Kidney epithelial cell (primary cell): ENCODE measurements around the gene CASP14. TPM values are rescaled to one million over a fixed set of nuclear protein-coding genes. Genes with fewer than 3 reads are reported as not detected.
"Not testable (repeated sequence)": the region's sequence is repeated elsewhere in the genome, so short reads cannot be mapped to it uniquely, and the experiment has no call there.

Experiments used
- DNase-seq: peaks from one replicate; pipeline ENCODE4 v3.0.0-alpha.2; 2010; ENCODE audit warnings: low read depth
- H3K27me3 ChIP-seq: 2 replicates; pipeline ENCODE4 v1.6.0; 2011; ENCODE audit warnings: low read length; ENCODE audit not compliant: control insufficient read depth, insufficient read depth
- H3K36me3 ChIP-seq: 2 replicates; pipeline ENCODE4 v1.5.1; 2011; ENCODE audit warnings: low read length; ENCODE audit not compliant: control insufficient read depth, insufficient read depth
- H3K4me3 ChIP-seq: 2 replicates; pipeline ENCODE4 v1.5.1; 2011; ENCODE audit warnings: low read depth, mild to moderate bottlenecking, control low read depth, low read length
- total RNA-seq: library from RNA; depleted of rRNA; stranded (reverse); fragments of >200 nt; gene quantifications from 2 replicates; pipeline ENCODE4 v1.2.3, GENCODE V29; 2015
- TF ChIP-seq, protein P1 (sequence below): IDR thresholded peaks from 2 replicates; pipeline ENCODE4 v1.5.1; 2011; ENCODE audit warnings: mild to moderate bottlenecking, moderate library complexity, low read length, control low read depth, inconsistent platforms; ENCODE audit not compliant: insufficient read depth, poor library complexity, severe bottlenecking

Gene CASP14
- total RNA-seq, 1 donor from 2014 or later = not detected

DNA sequence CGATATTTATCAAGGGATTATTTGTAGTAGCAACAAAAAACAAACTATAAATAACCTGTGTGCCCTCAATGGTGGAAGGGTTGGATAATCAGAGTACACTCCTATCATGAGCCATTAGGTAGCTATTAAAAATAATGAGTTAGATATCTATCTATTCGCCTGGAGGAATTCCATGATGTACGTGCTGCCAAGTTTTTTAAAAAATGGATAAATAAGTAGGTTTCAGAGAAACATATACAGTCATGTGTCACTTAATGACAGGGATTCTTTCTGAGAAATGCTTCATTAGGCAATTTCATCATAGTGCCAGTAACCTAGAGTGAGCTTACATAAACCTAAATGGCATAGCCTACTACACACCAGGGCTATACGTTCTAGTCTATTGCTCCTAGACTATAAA lies 26.5 kb downstream of the CASP14 start:
- no peak for DNase-seq
- TF ChIP-seq, protein P1, sequence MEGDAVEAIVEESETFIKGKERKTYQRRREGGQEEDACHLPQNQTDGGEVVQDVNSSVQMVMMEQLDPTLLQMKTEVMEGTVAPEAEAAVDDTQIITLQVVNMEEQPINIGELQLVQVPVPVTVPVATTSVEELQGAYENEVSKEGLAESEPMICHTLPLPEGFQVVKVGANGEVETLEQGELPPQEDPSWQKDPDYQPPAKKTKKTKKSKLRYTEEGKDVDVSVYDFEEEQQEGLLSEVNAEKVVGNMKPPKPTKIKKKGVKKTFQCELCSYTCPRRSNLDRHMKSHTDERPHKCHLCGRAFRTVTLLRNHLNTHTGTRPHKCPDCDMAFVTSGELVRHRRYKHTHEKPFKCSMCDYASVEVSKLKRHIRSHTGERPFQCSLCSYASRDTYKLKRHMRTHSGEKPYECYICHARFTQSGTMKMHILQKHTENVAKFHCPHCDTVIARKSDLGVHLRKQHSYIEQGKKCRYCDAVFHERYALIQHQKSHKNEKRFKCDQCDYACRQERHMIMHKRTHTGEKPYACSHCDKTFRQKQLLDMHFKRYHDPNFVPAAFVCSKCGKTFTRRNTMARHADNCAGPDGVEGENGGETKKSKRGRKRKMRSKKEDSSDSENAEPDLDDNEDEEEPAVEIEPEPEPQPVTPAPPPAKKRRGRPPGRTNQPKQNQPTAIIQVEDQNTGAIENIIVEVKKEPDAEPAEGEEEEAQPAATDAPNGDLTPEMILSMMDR = no peak
- Histone ChIP-seq H3K27me3 (no peaks in the 10 kb centered on the region), H3K36me3 (no peaks in the 10 kb centered on the region), H3K4me3 (no peak overlapping the region)

DNA sequence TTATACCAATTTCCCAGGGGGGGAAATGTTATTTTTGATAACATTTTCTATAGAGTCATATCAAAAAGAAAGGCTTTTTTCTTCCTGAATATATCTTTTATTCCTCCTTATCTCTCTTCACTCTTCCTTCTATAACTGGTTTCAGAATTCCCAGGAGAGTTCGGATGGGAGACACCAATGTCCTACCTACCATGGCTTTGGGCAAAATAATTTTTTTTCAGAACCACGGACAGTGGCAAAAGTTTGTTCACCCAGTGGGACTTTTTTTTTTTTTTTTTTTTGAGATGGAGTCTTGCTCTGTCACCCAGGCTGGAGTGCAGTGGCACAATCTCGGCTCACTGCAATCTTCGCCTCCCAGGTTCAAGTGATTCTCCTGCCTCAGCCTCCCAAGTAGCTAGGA lies 30.7 kb downstream of the CASP14 start:
- H3K4me3 ChIP-seq, H3K36me3 ChIP-seq, DNase-seq, H3K27me3 ChIP-seq: not testable (repeated sequence)

DNA sequence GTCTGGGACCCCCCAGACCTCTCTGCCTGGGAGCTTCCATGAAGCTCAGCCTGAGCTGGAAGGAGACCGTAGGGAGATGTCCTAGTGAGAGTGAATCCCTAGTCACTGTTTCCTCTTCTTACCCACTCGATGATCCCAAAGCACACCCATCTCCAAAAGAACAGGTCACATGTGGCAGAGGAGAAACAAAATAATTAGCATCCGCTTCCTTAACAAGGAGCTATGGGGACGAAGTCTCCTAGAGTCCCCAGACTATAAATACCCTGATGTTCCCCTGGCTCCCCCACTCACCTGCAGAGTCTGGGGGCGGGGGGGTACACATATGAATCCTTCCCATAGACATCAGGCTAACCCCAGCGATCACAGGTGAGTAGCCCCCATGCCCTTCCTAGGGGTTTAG lies 32.6 kb downstream of the CASP14 start, which contains the start of gene OR1I1:
Gene OR1I1, plus strand, starts transcription at position 301 of the 400 bp plus-strand sequence. CDS start 4,855 bp downstream, outside the sequence.
- TF ChIP-seq, protein P1 = no peak
- Histone ChIP-seq H3K4me3 (no peak within 1 kb of the TSS), H3K36me3 (no peaks in the 10 kb centered on the region), H3K27me3 (no peaks in the 10 kb centered on the region)
- DNase-seq = no peak

DNA sequence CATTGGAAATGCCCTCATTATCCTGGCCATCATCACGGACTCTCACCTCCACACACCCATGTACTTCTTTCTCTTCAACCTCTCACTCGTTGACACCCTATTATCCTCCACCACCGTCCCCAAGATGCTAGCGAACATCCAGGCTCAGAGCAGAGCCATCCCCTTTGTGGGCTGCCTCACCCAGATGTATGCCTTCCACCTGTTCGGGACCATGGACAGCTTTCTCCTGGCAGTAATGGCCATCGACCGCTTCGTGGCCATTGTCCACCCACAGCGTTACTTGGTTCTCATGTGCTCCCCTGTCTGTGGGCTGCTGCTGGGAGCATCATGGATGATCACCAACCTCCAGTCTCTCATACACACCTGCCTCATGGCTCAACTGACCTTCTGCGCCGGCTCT lies 37.9 kb downstream of the CASP14 start:
- no peaks in the 10 kb centered on the region for H3K36me3 ChIP-seq
- H3K4me3 ChIP-seq = no peak overlapping the region
- DNase-seq = no peak
- no peaks in the 10 kb centered on the region for H3K27me3 ChIP-seq
- TF ChIP-seq, protein P1 = no peak

DNA sequence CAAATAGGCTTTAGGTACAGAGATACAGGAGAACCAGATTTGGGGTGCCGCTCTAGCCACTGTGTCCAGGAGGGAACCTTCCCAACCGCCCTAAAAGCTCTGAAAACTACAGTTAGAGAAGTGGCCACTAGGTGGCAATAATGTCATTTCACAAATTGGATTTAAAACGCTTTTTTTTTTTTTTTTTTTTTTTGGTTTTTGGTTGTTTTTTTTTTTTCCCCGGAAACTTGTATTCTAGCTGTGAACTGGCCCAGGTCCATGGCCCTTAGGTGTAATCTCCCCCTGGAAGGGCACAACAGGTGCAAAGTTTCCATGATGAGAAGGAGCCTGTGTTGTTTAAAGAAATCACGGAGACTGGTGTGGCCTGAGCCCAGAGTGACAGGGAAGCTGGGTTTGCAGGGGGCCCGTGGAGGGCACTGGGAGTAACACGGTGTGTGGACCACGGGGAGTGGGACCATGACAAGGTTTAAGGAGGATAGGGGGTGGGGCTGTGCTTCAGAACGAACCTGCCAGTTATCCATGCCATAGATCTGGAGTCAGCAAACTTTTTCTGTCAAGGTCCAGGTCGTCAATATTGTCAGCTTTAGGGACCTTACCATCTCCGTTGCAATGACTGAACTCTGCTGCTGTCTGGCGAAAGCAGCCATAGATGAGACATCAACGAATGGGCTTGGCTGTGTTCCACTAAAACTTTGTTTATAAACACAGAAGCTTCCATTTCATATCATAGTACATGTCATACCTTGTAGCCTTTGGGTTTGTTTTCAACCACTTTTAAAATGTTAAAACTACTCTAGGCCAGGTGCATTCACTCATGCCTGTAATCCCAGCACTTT lies 42.9 kb downstream of the CASP14 start:
- TF ChIP-seq, protein P1 = peak; percentile 68
- Histone ChIP-seq H3K36me3 (no peaks in the 10 kb centered on the region), H3K4me3 (no peak overlapping the region), H3K27me3 (no peaks in the 10 kb centered on the region)
- DNase-seq = no peak

DNA sequence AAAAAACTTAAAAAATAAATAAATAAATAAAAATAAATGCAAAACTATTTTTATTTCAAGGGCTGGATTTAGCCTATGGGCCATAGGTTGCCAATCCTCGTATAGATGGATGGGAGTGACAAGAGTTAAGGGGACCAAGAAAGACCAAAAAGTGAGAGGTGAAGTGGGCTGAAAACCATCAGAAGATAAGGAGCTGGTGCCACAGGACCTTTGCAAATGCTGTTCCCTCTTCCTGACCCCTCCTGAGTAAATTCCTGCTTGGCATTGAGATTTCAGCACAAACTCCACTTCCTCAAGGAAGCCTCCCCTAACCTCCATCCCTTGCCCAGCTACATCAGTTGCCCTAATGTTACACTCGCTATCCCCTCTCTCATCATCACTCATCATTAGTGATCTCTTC lies 43.7 kb downstream of the CASP14 start:
- Histone ChIP-seq H3K36me3 (no peaks in the 10 kb centered on the region), H3K27me3 (no peaks in the 10 kb centered on the region), H3K4me3 (no peak overlapping the region)
- TF ChIP-seq, protein P1 = no peak
- DNase-seq = no peak
